ENCODE measurements around the gene APOBEC2.

APOBEC2 gene

GRCh38 chr6:41058783-41059181 is 5.8 kb downstream of the APOBEC2 start:
- ATAC-seq: no peak
- TF ChIP-seq SNAI2 (CRISPR knock-in tag; IDR thresholded peaks at IDR 0.05) (no peak), CSDC2 (CRISPR knock-in tag; IDR thresholded peaks at IDR 0.05) (no peak), ZNF70 (CRISPR knock-in tag; IDR thresholded peaks at IDR 0.05) (no peak), OSR1 (CRISPR knock-in tag; IDR thresholded peaks at IDR 0.05) (no peak), BACH2 (CRISPR knock-in tag; IDR thresholded peaks at IDR 0.05; ENCODE audit: borderline replicate concordance) (no peak), ZC3H10 (CRISPR knock-in tag; IDR thresholded peaks at IDR 0.05) (no peak), TSHZ2 (CRISPR knock-in tag; IDR thresholded peaks at IDR 0.05) (no peak), POU6F1 (CRISPR knock-in tag; IDR thresholded peaks at IDR 0.05; ENCODE audit: borderline replicate concordance, low read depth) (no peak), ARNTL (CRISPR knock-in tag; IDR thresholded peaks at IDR 0.05; ENCODE audit: borderline replicate concordance, low read depth) (no peak), ZFP3 (CRISPR knock-in tag; IDR thresholded peaks at IDR 0.05) (no peak), ZNF8 (CRISPR knock-in tag; IDR thresholded peaks at IDR 0.05) (no peak), GLIS3 (CRISPR knock-in tag; IDR thresholded peaks at IDR 0.05) (no peak), ISL1 (CRISPR knock-in tag; IDR thresholded peaks at IDR 0.05) (no peak)

GRCh38 chr6:41059556-41059955 is 6.6 kb downstream of the APOBEC2 start:
- TF ChIP-seq PPARA (CRISPR knock-in tag; IDR thresholded peaks at IDR 0.05; ENCODE audit: borderline replicate concordance) (no peak), ZNF70 (CRISPR knock-in tag; IDR thresholded peaks at IDR 0.05) (no peak), CREB5 (CRISPR knock-in tag; IDR thresholded peaks at IDR 0.05; ENCODE audit: low read depth) (no peak), ZFP3 (CRISPR knock-in tag; IDR thresholded peaks at IDR 0.05) (no peak), RARB (CRISPR knock-in tag; IDR thresholded peaks at IDR 0.05) (no peak), POU6F1 (CRISPR knock-in tag; IDR thresholded peaks at IDR 0.05; ENCODE audit: borderline replicate concordance, low read depth) (no peak), ARNTL (CRISPR knock-in tag; IDR thresholded peaks at IDR 0.05; ENCODE audit: borderline replicate concordance, low read depth) (no peak), TCF4 (CRISPR knock-in tag; IDR thresholded peaks at IDR 0.05; ENCODE audit: borderline replicate concordance) (no peak), SNAI2 (CRISPR knock-in tag; IDR thresholded peaks at IDR 0.05) (no peak), CSRNP3 (CRISPR knock-in tag; IDR thresholded peaks at IDR 0.05) (no peak), ZNF565 (CRISPR knock-in tag; conservative IDR thresholded peaks at IDR 0.05; ENCODE audit: low read depth) (no peak), PATZ1 (CRISPR knock-in tag; IDR thresholded peaks at IDR 0.05; ENCODE audit: borderline replicate concordance) (no peak), CSDC2 (CRISPR knock-in tag; IDR thresholded peaks at IDR 0.05) (no peak)
- peak; percentile 58 for ATAC-seq
